Activated CD4-positive, alpha-beta T cell treated with anti-CD3 and anti-CD28 coated beads for 36 hours (primary cell): ENCODE measurements around the gene JAKMIP1. TPM values are rescaled to one million over a fixed set of nuclear protein-coding genes. Genes with fewer than 3 reads are reported as not detected.

Experiments used
- ATAC-seq: fragments of 200-7000 bp; cut with Tn5 transposase; one replicate; pipeline ENCODE4 v1.10.0; 2021; ENCODE audit warnings: mild to moderate bottlenecking, moderate library complexity
- CTCF ChIA-PET: fragments of 350-600 bp; sonication (Branson Sonifier 250); formaldehyde crosslinking; loops from one replicate; lab custom pipeline; 2021; ENCODE audit warnings: antibody characterized with exemption; lab: Charles Lee
- POLR2A ChIA-PET: fragments of 350-600 bp; sonication (Branson Sonifier 250); formaldehyde crosslinking; loops from one replicate; lab custom pipeline; 2021; ENCODE audit warnings: antibody characterized with exemption, inconsistent platforms; lab: Charles Lee
- DNase-seq: peaks from one replicate; pipeline ENCODE4 v3.0.0-alpha.2; 2020
- H3K27ac Mint-ChIP-seq: one replicate; pipeline ENCODE4 v1.8.0; 2021; ENCODE audit warnings: mixed read lengths
- H3K27me3 Mint-ChIP-seq: one replicate; pipeline ENCODE4 v1.8.0; 2021; ENCODE audit warnings: mixed read lengths
- H3K36me3 Mint-ChIP-seq: one replicate; pipeline ENCODE4 v1.8.0; 2021; ENCODE audit warnings: low read depth, mixed read lengths
- H3K4me1 Mint-ChIP-seq: one replicate; pipeline ENCODE4 v1.8.0; 2021; ENCODE audit warnings: mixed read lengths
- H3K4me3 Mint-ChIP-seq: one replicate; pipeline ENCODE4 v1.8.0; 2021; ENCODE audit warnings: mild to moderate bottlenecking, moderate library complexity, mixed read lengths
- H3K9me3 Mint-ChIP-seq: one replicate; pipeline ENCODE4 v1.8.0; 2021; ENCODE audit warnings: low read depth, mixed read lengths
- intact Hi-C, 2 experiments: fragments of 100-400 bp; cut with DNase I in 1 of 2; cut with micrococcal nuclease in 1 of 2; formaldehyde crosslinking; loops; one replicate each; pipeline versions ENCODE4 v1.14.2 to v1.15.1; 2022 to 2024; cut with DNase I, micrococcal nuclease
- total RNA-seq, 2 experiments: library from RNA; stranded (reverse); gene quantifications; one replicate each; pipeline ENCODE4 v1.2.3, GENCODE V29; 2021

JAKMIP1 gene
- total RNA-seq, 2 experiments from 2014 or later = 3.1 to 3.9 TPM

DNA sequence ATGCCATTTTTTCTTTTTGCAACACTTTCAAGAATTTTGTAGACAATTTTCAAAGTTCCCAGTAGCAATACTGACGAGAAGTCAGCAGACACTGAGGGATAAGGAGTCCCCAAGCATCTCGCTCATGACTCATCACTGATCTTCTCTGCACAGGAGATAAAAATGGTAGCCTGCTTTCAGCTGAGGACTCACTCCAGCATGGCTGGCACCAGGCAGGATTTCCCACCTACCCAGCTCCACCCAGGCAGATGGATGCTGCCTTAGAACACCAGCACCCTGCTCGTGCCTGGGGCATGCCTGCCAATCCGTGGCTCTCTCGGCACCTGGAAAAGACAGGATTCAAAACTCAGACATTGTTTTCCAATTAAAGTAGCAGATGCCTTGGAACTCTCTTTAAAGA is 24.9 kb downstream of the JAKMIP1 start:
- POLR2A ChIA-PET = no interaction called here
- CTCF ChIA-PET = interaction anchor here (0.7 kb wide), 1 partner anchor 21 kb away, joined by 3 read pairs; no protein-coding TSS in a partner anchor
- no peaks in the 10 kb centered on the region for H3K36me3 Mint-ChIP-seq
- DNase-seq (no peak), ATAC-seq (no peak)
- H3K4me1 Mint-ChIP-seq = peaks cover 37% of the 10 kb centered on the region
- no peaks in the 10 kb centered on the region for H3K27me3 Mint-ChIP-seq
- H3K9me3 Mint-ChIP-seq = peaks cover 6% of the 10 kb centered on the region
- H3K4me3 Mint-ChIP-seq = no peak overlapping the region
- no peak overlapping the region for H3K27ac Mint-ChIP-seq
- intact Hi-C loops = no loop called here

DNA sequence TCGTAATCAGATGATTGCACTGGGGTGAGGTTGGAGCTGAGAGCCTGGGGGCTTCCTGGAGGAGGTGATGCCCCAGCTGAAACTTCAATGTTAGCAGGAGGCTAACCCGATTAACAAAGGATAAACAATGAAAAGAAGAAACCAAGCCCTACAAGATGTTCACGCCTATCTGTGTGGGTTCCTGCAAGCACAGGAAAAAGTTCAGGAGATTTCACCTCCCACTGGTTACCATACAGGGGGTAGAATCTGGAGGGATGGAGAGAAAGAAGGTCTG is 27.5 kb downstream of the JAKMIP1 start:
- H3K4me3 Mint-ChIP-seq = no peak overlapping the region
- no peak overlapping the region for H3K27ac Mint-ChIP-seq
- peaks cover 5% of the 10 kb centered on the region for H3K9me3 Mint-ChIP-seq
- CTCF ChIA-PET = interaction anchor here (0.8 kb wide), 1 partner anchor 8 kb away, joined by 3 read pairs; no protein-coding TSS in a partner anchor
- no peaks in the 10 kb centered on the region for H3K27me3 Mint-ChIP-seq
- H3K4me1 Mint-ChIP-seq = peaks cover 12% of the 10 kb centered on the region
- no peak for ATAC-seq
- POLR2A ChIA-PET = no interaction called here
- no peaks in the 10 kb centered on the region for H3K36me3 Mint-ChIP-seq
- DNase-seq = no peak
- intact Hi-C loops = no loop called here

DNA sequence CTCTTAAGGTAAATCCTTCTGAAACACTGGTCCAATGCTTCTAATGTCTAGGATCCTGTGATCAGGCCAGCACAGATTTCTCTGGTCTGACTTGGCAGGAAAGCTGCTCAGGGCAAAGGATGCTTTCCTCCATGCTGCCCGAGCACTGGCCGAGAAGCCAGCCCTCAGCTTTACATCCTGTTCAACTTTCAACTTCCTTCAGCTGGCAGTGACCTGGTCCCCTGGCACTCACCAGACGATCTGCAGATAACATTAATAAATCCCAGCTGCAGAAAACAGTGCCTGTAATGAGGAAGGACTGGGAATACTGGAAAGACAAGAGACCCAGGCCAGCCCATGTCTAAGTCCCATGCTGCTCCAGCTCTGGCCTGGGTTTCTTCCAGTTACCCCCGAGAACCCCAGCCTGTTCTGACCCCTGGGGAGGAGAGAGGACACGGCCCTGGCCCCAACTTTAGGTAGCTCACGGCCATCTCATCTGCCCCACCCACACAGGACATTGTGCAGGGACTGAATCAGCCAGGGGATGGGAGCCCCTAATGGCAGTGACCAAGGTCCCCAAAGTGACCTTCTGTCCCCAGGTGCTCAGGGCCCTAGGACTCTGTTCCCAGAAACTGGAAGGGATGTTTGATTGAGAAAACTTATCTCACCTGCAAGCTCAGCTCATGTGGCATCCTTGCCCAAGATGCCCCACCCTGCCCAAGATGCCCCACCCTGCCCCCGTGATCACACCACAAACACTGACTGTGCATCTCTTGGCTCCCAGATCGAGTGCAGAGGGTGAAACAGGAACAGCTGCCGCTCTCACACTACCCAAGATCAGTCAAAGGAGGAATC is 28.0 kb downstream of the JAKMIP1 start:
- Mint-ChIP-seq H3K27me3 (no peaks in the 10 kb centered on the region), H3K4me1 (peaks cover 7% of the 10 kb centered on the region), H3K4me3 (no peak overlapping the region), H3K9me3 (no peaks in the 10 kb centered on the region), H3K36me3 (no peaks in the 10 kb centered on the region), H3K27ac (no peak overlapping the region)
- POLR2A ChIA-PET = no interaction called here
- CTCF ChIA-PET = interaction anchor here (0.8 kb wide), 1 partner anchor 9 kb away, joined by 3 read pairs; no protein-coding TSS in a partner anchor
- intact Hi-C loops = no loop called here
- ATAC-seq = peak; percentile 74
- DNase-seq = peak; percentile 29

GRCh38 chr4:6169239-6169638 is 31.1 kb downstream of the JAKMIP1 start:
- no peak for DNase-seq
- ChIA-PET POLR2A (no interaction called here), CTCF (no interaction called here)
- intact Hi-C loops = no loop called here
- Mint-ChIP-seq H3K4me3 (no peak overlapping the region), H3K36me3 (no peaks in the 10 kb centered on the region), H3K9me3 (peaks cover 2% of the 10 kb centered on the region), H3K27ac (no peak overlapping the region), H3K27me3 (no peaks in the 10 kb centered on the region), H3K4me1 (peaks cover 7% of the 10 kb centered on the region)
- ATAC-seq = no peak

GRCh38 chr4:6165766-6166165 is 34.6 kb downstream of the JAKMIP1 start:
- no peak overlapping the region for H3K4me3 Mint-ChIP-seq
- no peak for DNase-seq
- POLR2A ChIA-PET = no interaction called here

GRCh38 chr4:6162885-6163284 is 37.5 kb downstream of the JAKMIP1 start:
- Mint-ChIP-seq H3K9me3 (peaks cover 2% of the 10 kb centered on the region), H3K4me3 (no peak overlapping the region), H3K27me3 (no peaks in the 10 kb centered on the region), H3K27ac (no peak overlapping the region), H3K36me3 (no peaks in the 10 kb centered on the region), H3K4me1 (no peaks in the 10 kb centered on the region)
- no peak for ATAC-seq
- intact Hi-C loops = no loop called here
- DNase-seq = no peak
- CTCF ChIA-PET = no interaction called here
- POLR2A ChIA-PET = no interaction called here

More at GRCh38 chr4:6165766-6166165, 34.6 kb downstream of the JAKMIP1 start:
- peaks cover 2% of the 10 kb centered on the region for H3K9me3 Mint-ChIP-seq
- CTCF ChIA-PET = interaction anchor here (0.5 to 0.7 kb wide), 2 partner anchors 10 to 94 kb away, joined by 3 read pairs; no protein-coding TSS in a partner anchor
- no peaks in the 10 kb centered on the region for H3K27me3 Mint-ChIP-seq
- H3K4me1 Mint-ChIP-seq = no peaks in the 10 kb centered on the region
- H3K36me3 Mint-ChIP-seq = no peaks in the 10 kb centered on the region
- no peak for ATAC-seq
- intact Hi-C loops = no loop called here
- no peak overlapping the region for H3K27ac Mint-ChIP-seq

GRCh38 chr4:6161921-6162464 is 38.4 kb downstream of the JAKMIP1 start:
- intact Hi-C loops = no loop called here
- Mint-ChIP-seq H3K4me3 (no peak overlapping the region), H3K27me3 (no peaks in the 10 kb centered on the region), H3K27ac (no peak overlapping the region), H3K4me1 (no peaks in the 10 kb centered on the region), H3K9me3 (peaks cover 2% of the 10 kb centered on the region), H3K36me3 (no peaks in the 10 kb centered on the region)
- ChIA-PET POLR2A (interaction anchor here (0.6 kb wide), 1 partner anchor 57 kb away, joined by 3 read pairs; no protein-coding TSS in a partner anchor), CTCF (no interaction called here)
- DNase-seq = no peak
- ATAC-seq = no peak

GRCh38 chr4:6160536-6160935 is 39.8 kb downstream of the JAKMIP1 start:
- intact Hi-C loops = no loop called here
- no peaks in the 10 kb centered on the region for H3K27me3 Mint-ChIP-seq
- ATAC-seq (no peak), DNase-seq (no peak)
- POLR2A ChIA-PET = no interaction called here
- no peak overlapping the region for H3K4me3 Mint-ChIP-seq
- peaks cover 2% of the 10 kb centered on the region for H3K9me3 Mint-ChIP-seq
- no peaks in the 10 kb centered on the region for H3K36me3 Mint-ChIP-seq
- no peak overlapping the region for H3K27ac Mint-ChIP-seq
- H3K4me1 Mint-ChIP-seq = no peaks in the 10 kb centered on the region
- CTCF ChIA-PET = no interaction called here

DNA sequence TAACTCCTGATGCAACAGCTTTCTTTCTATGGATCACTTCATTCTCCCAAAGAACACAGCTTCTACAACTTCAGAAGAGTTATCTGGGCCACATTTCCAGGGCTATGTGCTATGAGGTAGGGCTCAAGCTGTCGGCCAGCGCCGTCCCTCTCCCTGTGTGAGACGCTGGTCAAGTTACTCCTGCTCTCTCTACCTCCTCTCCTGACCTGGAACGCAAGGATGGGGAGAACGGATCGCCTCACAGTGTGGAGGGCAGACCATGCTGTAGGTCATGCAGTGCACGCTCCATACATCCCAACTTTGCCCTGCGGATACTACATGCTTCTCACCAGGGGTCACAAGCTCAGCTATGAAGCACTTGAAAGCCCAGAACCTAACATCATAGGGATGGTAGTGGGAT is 42.4 kb downstream of the JAKMIP1 start:
- ATAC-seq (no peak), DNase-seq (no peak)
- peaks cover 4% of the 10 kb centered on the region for H3K4me1 Mint-ChIP-seq
- peaks cover 2% of the 10 kb centered on the region for H3K27me3 Mint-ChIP-seq
- intact Hi-C loops = no loop called here
- ChIA-PET CTCF (interaction anchor here (0.6 kb wide), 1 partner anchor 1126 kb away, joined by 3 read pairs; no protein-coding TSS in a partner anchor), POLR2A (no interaction called here)
- no peak overlapping the region for H3K27ac Mint-ChIP-seq
- no peak overlapping the region for H3K4me3 Mint-ChIP-seq
- no peaks in the 10 kb centered on the region for H3K36me3 Mint-ChIP-seq
- H3K9me3 Mint-ChIP-seq = no peaks in the 10 kb centered on the region

GRCh38 chr4:6155996-6156750 is 44.2 kb downstream of the JAKMIP1 start:
- ChIA-PET POLR2A (no interaction called here), CTCF (interaction anchor here (0.7 kb wide), 1 partner anchor 171 kb away, joined by 3 read pairs; no protein-coding TSS in a partner anchor)

DNA sequence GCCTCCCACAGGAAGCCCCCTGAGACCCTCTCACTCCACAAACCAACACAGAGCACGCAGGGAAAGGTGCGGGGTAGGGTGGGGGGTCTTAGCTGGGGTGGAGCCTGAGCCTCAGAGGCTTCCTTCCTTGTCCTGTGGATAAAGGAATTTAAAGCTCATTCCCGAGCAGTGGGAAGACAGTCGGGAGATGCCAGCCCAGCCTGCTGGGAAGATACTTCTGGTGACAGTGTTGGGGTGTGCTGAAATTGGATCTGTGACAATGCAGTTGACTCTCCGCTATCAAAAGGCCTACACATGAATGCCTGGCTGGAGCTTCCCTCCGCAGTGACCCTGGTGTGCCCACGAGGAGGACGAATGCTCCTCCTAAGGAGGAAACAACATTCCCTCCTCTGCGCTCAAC is 45.5 kb downstream of the JAKMIP1 start:
- Mint-ChIP-seq H3K9me3 (no peaks in the 10 kb centered on the region), H3K4me1 (peaks cover 11% of the 10 kb centered on the region), H3K4me3 (no peak overlapping the region), H3K36me3 (no peaks in the 10 kb centered on the region), H3K27me3 (peaks cover 2% of the 10 kb centered on the region), H3K27ac (no peak overlapping the region)
- DNase-seq (no peak), ATAC-seq (no peak)
- intact Hi-C loops = no loop called here
- CTCF ChIA-PET = interaction anchor here (0.6 to 0.9 kb wide), 2 partner anchors 13 to 21 kb away, joined by 3 to 5 read pairs; no protein-coding TSS in a partner anchor
- POLR2A ChIA-PET = no interaction called here

More at GRCh38 chr4:6155996-6156750, 44.2 kb downstream of the JAKMIP1 start:
- H3K36me3 Mint-ChIP-seq = no peaks in the 10 kb centered on the region
- H3K4me3 Mint-ChIP-seq = no peak overlapping the region
- no peaks in the 10 kb centered on the region for H3K9me3 Mint-ChIP-seq
- DNase-seq = no peak
- no peak overlapping the region for H3K27ac Mint-ChIP-seq
- peaks cover 2% of the 10 kb centered on the region for H3K27me3 Mint-ChIP-seq
- peaks cover 11% of the 10 kb centered on the region for H3K4me1 Mint-ChIP-seq
- ATAC-seq = no peak
- intact Hi-C loops = no loop called here
